ENCODE results near the gene GDI1. TPM values are rescaled to one million over a fixed set of nuclear protein-coding genes. Genes with fewer than 3 reads are reported as not detected.

The GDI1 gene
- total RNA-seq, 1 donor from 2014 or later, result 79.3 TPM

DNA sequence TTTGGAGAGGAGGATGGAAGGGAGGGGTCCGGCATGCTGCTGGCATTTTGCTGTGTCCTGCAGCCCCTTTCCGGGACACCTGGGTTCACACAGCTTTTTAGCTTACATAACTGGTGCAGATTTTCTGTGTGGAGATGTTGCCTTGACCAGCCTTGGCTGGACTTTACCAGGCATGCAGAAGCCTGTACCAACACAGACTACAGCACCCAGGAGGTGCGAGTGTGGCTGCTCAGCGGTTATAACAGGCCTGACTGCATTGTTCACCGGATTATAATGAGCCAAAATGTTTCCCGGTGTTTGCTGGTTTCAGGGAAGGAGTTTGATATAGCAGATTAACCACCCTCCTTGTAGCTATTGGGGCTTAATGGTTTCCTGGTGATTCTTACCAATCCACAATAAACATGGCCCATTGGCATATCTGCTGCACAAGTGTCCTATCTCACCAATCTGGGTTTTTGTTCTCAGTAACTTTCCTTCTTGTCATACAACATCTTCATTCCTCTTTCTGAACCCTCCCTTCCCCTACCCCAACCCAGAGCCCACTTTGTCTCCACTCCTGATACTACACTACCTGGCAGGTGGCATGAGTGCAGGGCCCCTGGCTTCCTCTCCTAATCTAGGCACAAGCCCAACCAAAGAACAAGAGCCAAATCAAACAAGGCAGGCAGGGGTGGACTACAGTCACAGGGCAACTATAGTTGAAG, 34.9 kb upstream of the GDI1 start:
- TF ChIP-seq, protein P1, sequence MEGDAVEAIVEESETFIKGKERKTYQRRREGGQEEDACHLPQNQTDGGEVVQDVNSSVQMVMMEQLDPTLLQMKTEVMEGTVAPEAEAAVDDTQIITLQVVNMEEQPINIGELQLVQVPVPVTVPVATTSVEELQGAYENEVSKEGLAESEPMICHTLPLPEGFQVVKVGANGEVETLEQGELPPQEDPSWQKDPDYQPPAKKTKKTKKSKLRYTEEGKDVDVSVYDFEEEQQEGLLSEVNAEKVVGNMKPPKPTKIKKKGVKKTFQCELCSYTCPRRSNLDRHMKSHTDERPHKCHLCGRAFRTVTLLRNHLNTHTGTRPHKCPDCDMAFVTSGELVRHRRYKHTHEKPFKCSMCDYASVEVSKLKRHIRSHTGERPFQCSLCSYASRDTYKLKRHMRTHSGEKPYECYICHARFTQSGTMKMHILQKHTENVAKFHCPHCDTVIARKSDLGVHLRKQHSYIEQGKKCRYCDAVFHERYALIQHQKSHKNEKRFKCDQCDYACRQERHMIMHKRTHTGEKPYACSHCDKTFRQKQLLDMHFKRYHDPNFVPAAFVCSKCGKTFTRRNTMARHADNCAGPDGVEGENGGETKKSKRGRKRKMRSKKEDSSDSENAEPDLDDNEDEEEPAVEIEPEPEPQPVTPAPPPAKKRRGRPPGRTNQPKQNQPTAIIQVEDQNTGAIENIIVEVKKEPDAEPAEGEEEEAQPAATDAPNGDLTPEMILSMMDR (IDR thresholded peaks at IDR 0.05; ENCODE audit: borderline replicate concordance), result no peak
- Histone ChIP-seq H3K27ac (replicated peaks) (no peak overlapping the region), H3K4me3 (no peak overlapping the region), H3K36me3 (peaks cover 25% of the 10 kb centered on the region), H3K9me3 (replicated peaks) (no peaks in the 10 kb centered on the region), H3K27me3 (ENCODE audit: low read depth) (no peaks in the 10 kb centered on the region), H3K4me1 (peaks cover 19% of the 10 kb centered on the region)
- intact Hi-C loops (cut with micrococcal nuclease), result no loop called here
- DNase-seq, result no peak

DNA sequence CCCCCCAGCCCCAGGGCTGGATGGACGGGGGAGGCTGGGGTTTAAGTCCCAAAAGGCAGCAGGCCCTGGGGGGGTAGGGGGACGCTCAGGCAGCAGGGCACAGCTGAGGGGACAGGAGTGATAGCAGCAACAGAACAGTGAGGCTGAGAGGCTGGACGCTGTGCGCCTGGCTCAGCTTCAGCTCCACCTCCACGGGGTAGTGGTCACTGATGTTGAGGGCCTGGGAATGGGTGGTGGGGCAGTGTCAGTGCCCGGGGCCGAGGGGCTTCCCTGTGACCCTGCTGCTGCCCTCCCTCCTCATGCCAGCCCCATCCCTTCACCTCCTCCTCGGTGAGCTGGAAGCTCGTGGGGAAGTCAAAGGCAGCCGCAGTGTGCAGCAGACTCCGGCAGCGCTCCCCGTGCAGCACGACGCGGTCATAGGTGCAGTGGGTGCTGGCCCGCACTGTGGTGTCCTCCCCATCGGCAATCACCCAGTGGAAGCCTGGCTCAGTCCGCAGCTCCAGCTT, 34.3 kb upstream of the GDI1 start:
- intact Hi-C loops (cut with micrococcal nuclease), result no loop called here
- TF ChIP-seq, protein P1 (IDR thresholded peaks at IDR 0.05; ENCODE audit: borderline replicate concordance), result no peak

DNA sequence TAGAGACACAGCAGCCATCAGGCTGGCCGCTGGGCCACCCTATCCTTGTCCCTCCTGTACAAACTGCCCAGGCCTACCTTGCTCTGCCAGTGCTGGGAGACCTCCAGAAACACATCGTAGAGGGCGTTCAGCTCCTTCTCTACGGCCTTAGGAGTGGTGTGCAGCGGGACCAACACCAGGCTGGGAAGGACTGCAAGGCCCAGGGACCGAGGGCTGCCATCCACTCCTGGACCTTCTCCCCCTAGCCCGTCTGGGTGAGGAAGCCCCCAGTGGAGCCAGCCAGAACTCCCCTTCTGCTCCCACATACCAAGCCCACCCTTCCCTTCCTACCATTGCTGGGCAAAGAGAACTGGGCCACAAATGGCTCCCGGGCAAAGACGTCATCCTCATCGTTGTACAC, 33.8 kb upstream of the GDI1 start:
- H3K27me3 ChIP-seq (ENCODE audit: low read depth), result no peaks in the 10 kb centered on the region
- H3K4me1 ChIP-seq, result peaks cover 17% of the 10 kb centered on the region
- TF ChIP-seq, protein P1 (IDR thresholded peaks at IDR 0.05; ENCODE audit: borderline replicate concordance), result no peak
- H3K27ac ChIP-seq (replicated peaks), result no peak overlapping the region
- H3K9me3 ChIP-seq (replicated peaks), result no peaks in the 10 kb centered on the region
- peaks cover 25% of the 10 kb centered on the region for H3K36me3 ChIP-seq
- no peak for DNase-seq
- H3K4me3 ChIP-seq, result no peak overlapping the region
- intact Hi-C loops (cut with micrococcal nuclease), result no loop called here

More for the DNA sequence above, 34.3 kb upstream of the GDI1 start:
- H3K9me3 ChIP-seq (replicated peaks), result no peaks in the 10 kb centered on the region
- H3K4me1 ChIP-seq, result peaks cover 17% of the 10 kb centered on the region
- H3K4me3 ChIP-seq, result no peak overlapping the region
- no peak overlapping the region for H3K27ac ChIP-seq (replicated peaks)
- H3K36me3 ChIP-seq, result peaks cover 25% of the 10 kb centered on the region
- DNase-seq, result no peak
- H3K27me3 ChIP-seq (ENCODE audit: low read depth), result no peaks in the 10 kb centered on the region

DNA sequence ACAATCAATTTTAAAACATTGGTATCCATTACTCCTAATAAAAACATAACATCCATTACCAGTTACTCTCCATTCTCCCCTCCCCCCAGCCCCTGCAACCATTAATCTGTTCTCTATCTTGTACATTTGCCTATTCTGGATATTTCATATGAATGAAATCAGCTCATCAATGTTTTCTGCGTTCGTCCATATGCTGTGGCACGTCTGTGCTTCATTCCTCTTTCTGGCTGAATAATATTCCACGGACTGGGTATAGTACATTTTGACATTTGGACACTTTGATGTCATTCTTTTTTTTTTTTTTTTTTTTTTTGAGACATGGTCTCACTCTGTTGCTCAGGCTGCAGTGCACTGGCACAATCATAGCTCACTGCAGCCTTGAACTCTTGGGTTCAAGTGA, 33.1 kb upstream of the GDI1 start:
- no peaks in the 10 kb centered on the region for H3K9me3 ChIP-seq (replicated peaks)
- intact Hi-C loops (cut with micrococcal nuclease), result no loop called here
- TF ChIP-seq, protein P1 (IDR thresholded peaks at IDR 0.05; ENCODE audit: borderline replicate concordance), result no peak
- no peak for DNase-seq
- H3K27ac ChIP-seq (replicated peaks), result no peak overlapping the region
- peaks cover 16% of the 10 kb centered on the region for H3K4me1 ChIP-seq
- no peak overlapping the region for H3K4me3 ChIP-seq
- no peaks in the 10 kb centered on the region for H3K27me3 ChIP-seq (ENCODE audit: low read depth)
- H3K36me3 ChIP-seq, result peaks cover 25% of the 10 kb centered on the region

DNA sequence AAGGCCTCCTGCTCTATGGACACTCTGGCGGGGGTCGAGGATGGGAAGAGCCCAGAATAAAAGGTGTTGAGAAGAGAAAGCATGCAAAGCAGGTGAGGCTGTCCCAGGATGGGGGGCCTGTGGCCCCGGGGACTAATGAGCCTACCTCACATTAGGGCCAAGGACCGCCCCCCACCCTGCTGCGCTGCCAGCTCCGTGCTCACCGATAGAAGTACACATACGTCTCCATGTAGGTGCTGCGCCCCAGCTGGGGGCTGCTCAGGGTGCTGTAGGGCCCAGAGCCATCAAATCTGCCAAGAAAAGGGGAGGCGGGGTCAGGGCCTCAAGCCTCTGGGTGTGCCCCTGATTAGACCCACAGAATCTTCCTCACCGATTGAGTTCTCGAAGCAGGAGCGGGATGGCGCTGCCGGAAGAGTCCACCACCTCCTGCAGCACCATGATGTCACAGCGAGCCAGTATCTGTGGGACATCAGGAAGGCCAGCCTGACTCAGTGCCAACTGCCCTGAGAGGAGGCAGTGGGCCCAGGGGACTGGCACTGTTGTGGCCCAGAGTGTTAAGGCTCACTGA, 32.2 kb upstream of the GDI1 start:
- intact Hi-C loops (cut with micrococcal nuclease), result no loop called here
- TF ChIP-seq, protein P1 (IDR thresholded peaks at IDR 0.05; ENCODE audit: borderline replicate concordance), result no peak
- no peak overlapping the region for H3K27ac ChIP-seq (replicated peaks)
- H3K27me3 ChIP-seq (ENCODE audit: low read depth), result no peaks in the 10 kb centered on the region
- peaks cover 16% of the 10 kb centered on the region for H3K36me3 ChIP-seq
- H3K9me3 ChIP-seq (replicated peaks), result no peaks in the 10 kb centered on the region
- no peak for DNase-seq
- no peak overlapping the region for H3K4me3 ChIP-seq
- H3K4me1 ChIP-seq, result peaks cover 8% of the 10 kb centered on the region

Data from left ventricle myocardium inferior (tissue), 1 donor.